AG04450 (cell line): Measurements from ENCODE around the gene TCEA2. TPM values are rescaled to one million over a fixed set of nuclear protein-coding genes. Genes with fewer than 3 reads are reported as not detected.

Experiments
- CTCF ChIA-PET: fragments of 300-600, 350-600 bp; formaldehyde crosslinking; extraction: SDS; loops from one replicate; lab custom pipeline; 2022; ENCODE audit warnings: antibody characterized with exemption, inconsistent platforms; lab: Charles Lee
- POLR2A ChIA-PET: fragments of 350-600 bp; formaldehyde crosslinking; extraction: SDS; loops from one replicate; lab custom pipeline; 2021; ENCODE audit warnings: antibody characterized with exemption, inconsistent platforms; lab: Yijun Ruan, JAX
- DNase-seq: peaks from one replicate; pipeline ENCODE4 v3.0.0-alpha.2; 2011; ENCODE audit warnings: low read depth, low spot score
- H3K27ac ChIP-seq: one replicate; pipeline ENCODE4 v1.5.1; 2012; ENCODE audit warnings: low read depth, low read length, control low read depth
- H3K27me3 ChIP-seq: one replicate; pipeline ENCODE4 v1.6.0; 2012; ENCODE audit warnings: low read length; ENCODE audit not compliant: control insufficient read depth, insufficient read depth
- H3K4me3 ChIP-seq: 2 replicates; pipeline ENCODE4 v1.5.1; 2011; ENCODE audit warnings: mild to moderate bottlenecking, low read depth, low read length, control low read depth
- H3K9me3 ChIP-seq: 2 replicates; pipeline ENCODE4 v1.5.1; 2012; ENCODE audit warnings: low read length; ENCODE audit not compliant: control insufficient read depth, insufficient read depth
- CTCF ChIP-seq: IDR thresholded peaks from 2 replicates; pipeline ENCODE4 v1.5.1; 2011; ENCODE audit warnings: low read depth, low read length, control low read depth, inconsistent platforms
- polyA plus RNA-seq: library from polyadenylated mRNA; depleted of rRNA; stranded (reverse); fragments of >200 nt; gene quantifications from 2 replicates; pipeline ENCODE4 v1.2.3, GENCODE V29; 2011

Gene TCEA2
- polyA plus RNA-seq, 1 experiment = 12.8 TPM

GRCh38 chr20:64027981-64028685 is 34.9 kb upstream of the TCEA2 start:
- TF ChIP-seq CTCF = no peak
- H3K27me3 ChIP-seq = no peaks in the 10 kb centered on the region
- H3K9me3 ChIP-seq = no peaks in the 10 kb centered on the region; the same call in 1 of the 2 replicates
- ChIA-PET POLR2A (no interaction called here), CTCF (interaction anchor here (1.1 to 1.3 kb wide), 2 partner anchors 11 to 13 kb away, joined by 3 to 4 read pairs; no protein-coding TSS in a partner anchor)
- H3K27ac ChIP-seq = no peak overlapping the region
- no peak overlapping the region for H3K4me3 ChIP-seq
- no peak for DNase-seq

- ChIA-PET POLR2A (no interaction called here), CTCF (no interaction called here)
- DNase-seq = no peak
- Histone ChIP-seq H3K27me3 (no peaks in the 10 kb centered on the region), H3K9me3 (no peaks in the 10 kb centered on the region; the same call in 1 of the 2 replicates), H3K4me3 (no peak overlapping the region), H3K27ac (no peak overlapping the region)
- no peak for TF ChIP-seq CTCF
Measured at GRCh38 chr20:64029293-64030117, 33.5 kb upstream of the TCEA2 start.

GRCh38 chr20:64030371-64031134 is 32.4 kb upstream of the TCEA2 start:
- no peak for DNase-seq
- ChIA-PET POLR2A (no interaction called here), CTCF (no interaction called here)
- H3K4me3 ChIP-seq = no peak overlapping the region
- H3K9me3 ChIP-seq = no peaks in the 10 kb centered on the region; the same call in 1 of the 2 replicates
- H3K27ac ChIP-seq = no peak overlapping the region
- no peak for TF ChIP-seq CTCF
- no peaks in the 10 kb centered on the region for H3K27me3 ChIP-seq

- Histone ChIP-seq H3K27ac (no peak overlapping the region), H3K27me3 (no peaks in the 10 kb centered on the region), H3K4me3 (no peak overlapping the region), H3K9me3 (no peaks in the 10 kb centered on the region; the same call in 1 of the 2 replicates)
- ChIA-PET POLR2A (no interaction called here), CTCF (no interaction called here)
- TF ChIP-seq CTCF = no peak
- DNase-seq = no peak
Measured at GRCh38 chr20:64031822-64032314, 31.1 kb upstream of the TCEA2 start.
